Measurements from ENCODE around the gene FAM221B.

FAM221B gene

DNA sequence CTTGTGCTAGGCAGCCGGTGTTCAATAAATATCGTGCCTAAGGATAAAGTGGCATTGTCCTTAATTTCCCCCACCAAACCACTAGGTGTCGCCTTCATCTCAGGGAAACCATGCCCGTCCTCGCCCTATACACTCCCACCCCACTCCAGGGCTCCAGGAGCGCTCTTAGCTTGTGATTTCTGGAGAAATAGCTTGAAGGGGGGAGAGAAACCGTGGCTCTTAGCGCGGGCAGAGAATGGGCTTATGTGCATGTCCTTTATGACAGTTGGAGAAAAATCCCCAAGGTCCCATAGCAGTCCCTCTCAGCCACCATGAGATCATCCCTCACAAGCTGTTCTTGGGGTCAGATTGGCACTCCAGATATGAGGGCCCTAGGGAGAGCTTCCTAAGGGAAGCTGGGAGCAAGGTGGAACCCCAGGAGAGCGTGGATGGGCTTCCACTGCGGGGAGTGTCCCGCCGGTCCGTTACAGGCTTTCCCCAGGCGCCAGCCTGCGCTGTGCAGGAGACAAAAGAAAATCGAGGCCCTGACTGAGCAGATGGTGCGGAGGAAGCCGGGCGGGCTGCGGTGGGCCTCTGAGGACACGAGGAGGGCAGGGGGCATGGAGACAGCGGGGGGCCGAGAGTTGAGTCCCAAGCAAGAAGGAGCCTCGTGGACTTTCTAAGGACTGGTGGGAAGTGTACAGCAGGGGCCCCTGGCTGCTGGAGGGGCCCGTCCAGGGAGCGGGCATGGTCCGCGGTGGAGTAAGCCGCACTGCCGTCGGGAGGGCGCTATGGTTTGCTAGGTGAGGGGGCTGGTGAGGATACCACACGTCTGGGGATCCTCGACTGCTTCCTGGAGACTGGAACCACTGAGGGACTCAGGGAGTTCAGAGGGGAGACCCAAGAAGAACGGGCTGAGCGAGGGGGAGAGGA lies 37.9 kb downstream of the FAM221B start:
- no peak for TF ChIP-seq OSR1 (CRISPR knock-in tag; IDR thresholded peaks at IDR 0.05)
- no peak for TF ChIP-seq ARNTL (CRISPR knock-in tag; IDR thresholded peaks at IDR 0.05; ENCODE audit: borderline replicate concordance, low read depth)
- TF ChIP-seq SNAI2 (CRISPR knock-in tag; IDR thresholded peaks at IDR 0.05): no peak
- TF ChIP-seq CSDC2 (CRISPR knock-in tag; IDR thresholded peaks at IDR 0.05): no peak
- no peak for TF ChIP-seq GLIS3 (CRISPR knock-in tag; IDR thresholded peaks at IDR 0.05)
- TF ChIP-seq TOX (CRISPR knock-in tag; IDR thresholded peaks at IDR 0.05; ENCODE audit: borderline replicate concordance): no peak
- TF ChIP-seq ZNF70 (CRISPR knock-in tag; IDR thresholded peaks at IDR 0.05): no peak
- TF ChIP-seq RARB (CRISPR knock-in tag; IDR thresholded peaks at IDR 0.05): no peak
- TF ChIP-seq, protein P1, sequence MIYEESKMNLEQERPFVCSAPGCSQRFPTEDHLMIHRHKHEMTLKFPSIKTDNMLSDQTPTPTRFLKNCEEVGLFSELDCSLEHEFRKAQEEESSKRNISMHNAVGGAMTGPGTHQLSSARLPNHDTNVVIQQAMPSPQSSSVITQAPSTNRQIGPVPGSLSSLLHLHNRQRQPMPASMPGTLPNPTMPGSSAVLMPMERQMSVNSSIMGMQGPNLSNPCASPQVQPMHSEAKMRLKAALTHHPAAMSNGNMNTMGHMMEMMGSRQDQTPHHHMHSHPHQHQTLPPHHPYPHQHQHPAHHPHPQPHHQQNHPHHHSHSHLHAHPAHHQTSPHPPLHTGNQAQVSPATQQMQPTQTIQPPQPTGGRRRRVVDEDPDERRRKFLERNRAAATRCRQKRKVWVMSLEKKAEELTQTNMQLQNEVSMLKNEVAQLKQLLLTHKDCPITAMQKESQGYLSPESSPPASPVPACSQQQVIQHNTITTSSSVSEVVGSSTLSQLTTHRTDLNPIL (CRISPR knock-in tag; IDR thresholded peaks at IDR 0.05; ENCODE audit: low read depth): no peak
- TF ChIP-seq ZFP30 (CRISPR knock-in tag; IDR thresholded peaks at IDR 0.05): no peak
- no peak for TF ChIP-seq TCF4 (CRISPR knock-in tag; IDR thresholded peaks at IDR 0.05; ENCODE audit: borderline replicate concordance)
- no peak for TF ChIP-seq ZNF565 (CRISPR knock-in tag; conservative IDR thresholded peaks at IDR 0.05; ENCODE audit: low read depth)
- TF ChIP-seq ZNF8 (CRISPR knock-in tag; IDR thresholded peaks at IDR 0.05): no peak
- peak; percentile 97 for ATAC-seq

DNA sequence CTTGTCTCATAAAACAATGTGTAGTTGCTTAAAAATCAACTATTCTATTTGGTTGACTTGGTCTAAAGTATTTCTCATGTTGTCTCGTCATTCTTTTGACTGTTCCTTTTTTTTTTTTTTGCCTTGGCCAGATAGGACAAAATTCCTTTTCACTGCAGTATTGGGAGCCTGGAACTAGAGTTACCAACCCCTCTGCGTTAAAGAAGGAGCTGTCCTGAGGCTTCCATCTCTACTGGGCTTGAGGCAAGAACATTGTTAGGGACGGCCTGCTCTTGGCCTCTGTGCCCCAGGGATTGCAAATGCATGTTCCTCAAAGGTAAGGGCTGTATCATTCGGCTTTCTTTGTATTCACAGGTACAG lies 38.5 kb downstream of the FAM221B start:
- ATAC-seq: peak; percentile 26; the same call in 2 of the 3 replicates
- no peak for TF ChIP-seq CSDC2 (CRISPR knock-in tag; IDR thresholded peaks at IDR 0.05)
- TF ChIP-seq, protein P2, sequence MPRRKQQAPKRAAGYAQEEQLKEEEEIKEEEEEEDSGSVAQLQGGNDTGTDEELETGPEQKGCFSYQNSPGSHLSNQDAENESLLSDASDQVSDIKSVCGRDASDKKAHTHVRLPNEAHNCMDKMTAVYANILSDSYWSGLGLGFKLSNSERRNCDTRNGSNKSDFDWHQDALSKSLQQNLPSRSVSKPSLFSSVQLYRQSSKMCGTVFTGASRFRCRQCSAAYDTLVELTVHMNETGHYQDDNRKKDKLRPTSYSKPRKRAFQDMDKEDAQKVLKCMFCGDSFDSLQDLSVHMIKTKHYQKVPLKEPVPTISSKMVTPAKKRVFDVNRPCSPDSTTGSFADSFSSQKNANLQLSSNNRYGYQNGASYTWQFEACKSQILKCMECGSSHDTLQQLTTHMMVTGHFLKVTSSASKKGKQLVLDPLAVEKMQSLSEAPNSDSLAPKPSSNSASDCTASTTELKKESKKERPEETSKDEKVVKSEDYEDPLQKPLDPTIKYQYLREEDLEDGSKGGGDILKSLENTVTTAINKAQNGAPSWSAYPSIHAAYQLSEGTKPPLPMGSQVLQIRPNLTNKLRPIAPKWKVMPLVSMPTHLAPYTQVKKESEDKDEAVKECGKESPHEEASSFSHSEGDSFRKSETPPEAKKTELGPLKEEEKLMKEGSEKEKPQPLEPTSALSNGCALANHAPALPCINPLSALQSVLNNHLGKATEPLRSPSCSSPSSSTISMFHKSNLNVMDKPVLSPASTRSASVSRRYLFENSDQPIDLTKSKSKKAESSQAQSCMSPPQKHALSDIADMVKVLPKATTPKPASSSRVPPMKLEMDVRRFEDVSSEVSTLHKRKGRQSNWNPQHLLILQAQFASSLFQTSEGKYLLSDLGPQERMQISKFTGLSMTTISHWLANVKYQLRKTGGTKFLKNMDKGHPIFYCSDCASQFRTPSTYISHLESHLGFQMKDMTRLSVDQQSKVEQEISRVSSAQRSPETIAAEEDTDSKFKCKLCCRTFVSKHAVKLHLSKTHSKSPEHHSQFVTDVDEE (CRISPR knock-in tag; IDR thresholded peaks at IDR 0.05): no peak
- TF ChIP-seq, protein P3, sequence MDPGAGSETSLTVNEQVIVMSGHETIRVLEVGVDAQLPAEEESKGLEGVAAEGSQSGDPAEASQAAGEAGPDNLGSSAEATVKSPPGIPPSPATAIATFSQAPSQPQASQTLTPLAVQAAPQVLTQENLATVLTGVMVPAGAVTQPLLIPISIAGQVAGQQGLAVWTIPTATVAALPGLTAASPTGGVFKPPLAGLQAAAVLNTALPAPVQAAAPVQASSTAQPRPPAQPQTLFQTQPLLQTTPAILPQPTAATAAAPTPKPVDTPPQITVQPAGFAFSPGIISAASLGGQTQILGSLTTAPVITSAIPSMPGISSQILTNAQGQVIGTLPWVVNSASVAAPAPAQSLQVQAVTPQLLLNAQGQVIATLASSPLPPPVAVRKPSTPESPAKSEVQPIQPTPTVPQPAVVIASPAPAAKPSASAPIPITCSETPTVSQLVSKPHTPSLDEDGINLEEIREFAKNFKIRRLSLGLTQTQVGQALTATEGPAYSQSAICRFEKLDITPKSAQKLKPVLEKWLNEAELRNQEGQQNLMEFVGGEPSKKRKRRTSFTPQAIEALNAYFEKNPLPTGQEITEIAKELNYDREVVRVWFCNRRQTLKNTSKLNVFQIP (CRISPR knock-in tag; IDR thresholded peaks at IDR 0.05; ENCODE audit: borderline replicate concordance, low read depth): no peak
- TF ChIP-seq OSR1 (CRISPR knock-in tag; IDR thresholded peaks at IDR 0.05): no peak
- TF ChIP-seq ZNF565 (CRISPR knock-in tag; conservative IDR thresholded peaks at IDR 0.05; ENCODE audit: low read depth): no peak
- TF ChIP-seq, protein P1 (CRISPR knock-in tag; IDR thresholded peaks at IDR 0.05; ENCODE audit: low read depth): no peak
- TF ChIP-seq TOX (CRISPR knock-in tag; IDR thresholded peaks at IDR 0.05; ENCODE audit: borderline replicate concordance): no peak
- TF ChIP-seq PPARA (CRISPR knock-in tag; IDR thresholded peaks at IDR 0.05; ENCODE audit: borderline replicate concordance): no peak
- TF ChIP-seq, protein P4, sequence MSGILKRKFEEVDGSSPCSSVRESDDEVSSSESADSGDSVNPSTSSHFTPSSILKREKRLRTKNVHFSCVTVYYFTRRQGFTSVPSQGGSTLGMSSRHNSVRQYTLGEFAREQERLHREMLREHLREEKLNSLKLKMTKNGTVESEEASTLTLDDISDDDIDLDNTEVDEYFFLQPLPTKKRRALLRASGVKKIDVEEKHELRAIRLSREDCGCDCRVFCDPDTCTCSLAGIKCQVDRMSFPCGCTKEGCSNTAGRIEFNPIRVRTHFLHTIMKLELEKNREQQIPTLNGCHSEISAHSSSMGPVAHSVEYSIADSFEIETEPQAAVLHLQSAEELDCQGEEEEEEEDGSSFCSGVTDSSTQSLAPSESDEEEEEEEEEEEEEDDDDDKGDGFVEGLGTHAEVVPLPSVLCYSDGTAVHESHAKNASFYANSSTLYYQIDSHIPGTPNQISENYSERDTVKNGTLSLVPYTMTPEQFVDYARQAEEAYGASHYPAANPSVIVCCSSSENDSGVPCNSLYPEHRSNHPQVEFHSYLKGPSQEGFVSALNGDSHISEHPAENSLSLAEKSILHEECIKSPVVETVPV (CRISPR knock-in tag; IDR thresholded peaks at IDR 0.05): no peak
- no peak for TF ChIP-seq GLIS3 (CRISPR knock-in tag; IDR thresholded peaks at IDR 0.05)
- TF ChIP-seq ARNTL (CRISPR knock-in tag; IDR thresholded peaks at IDR 0.05; ENCODE audit: borderline replicate concordance, low read depth): no peak
- no peak for TF ChIP-seq ZC3H10 (CRISPR knock-in tag; IDR thresholded peaks at IDR 0.05)

DNA sequence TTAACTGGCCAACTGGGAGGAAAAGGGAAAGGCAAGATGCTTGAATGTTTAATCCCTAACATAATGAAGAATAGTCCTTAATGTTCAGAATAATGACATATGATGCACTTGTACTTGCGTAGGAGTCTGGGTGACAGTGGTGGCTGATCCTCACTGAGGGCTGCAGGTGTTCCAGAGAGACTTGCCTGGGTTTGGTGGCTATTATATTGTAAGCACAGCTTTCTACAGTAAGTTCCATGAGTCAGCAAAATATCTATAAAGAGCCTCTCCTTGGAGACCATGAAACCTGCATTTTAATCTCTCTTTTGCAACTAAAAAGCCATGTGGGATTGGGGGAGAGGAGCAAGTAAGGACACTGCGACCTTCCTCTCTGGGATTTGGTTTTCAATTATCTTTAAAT lies 39.0 kb downstream of the FAM221B start:
- ATAC-seq: no peak
- TF ChIP-seq ZC3H10 (CRISPR knock-in tag; IDR thresholded peaks at IDR 0.05) (no peak), ZNF8 (CRISPR knock-in tag; IDR thresholded peaks at IDR 0.05) (no peak), ZNF565 (CRISPR knock-in tag; conservative IDR thresholded peaks at IDR 0.05; ENCODE audit: low read depth) (no peak), SNAI2 (CRISPR knock-in tag; IDR thresholded peaks at IDR 0.05) (no peak), PPARA (CRISPR knock-in tag; IDR thresholded peaks at IDR 0.05; ENCODE audit: borderline replicate concordance) (no peak), ESRRG (CRISPR knock-in tag; IDR thresholded peaks at IDR 0.05) (no peak), ARNTL (CRISPR knock-in tag; IDR thresholded peaks at IDR 0.05; ENCODE audit: borderline replicate concordance, low read depth) (no peak), BACH2 (CRISPR knock-in tag; IDR thresholded peaks at IDR 0.05; ENCODE audit: borderline replicate concordance) (no peak), ZNF70 (CRISPR knock-in tag; IDR thresholded peaks at IDR 0.05) (no peak), ISL1 (CRISPR knock-in tag; IDR thresholded peaks at IDR 0.05) (no peak), RARB (CRISPR knock-in tag; IDR thresholded peaks at IDR 0.05) (no peak), ZFP3 (CRISPR knock-in tag; IDR thresholded peaks at IDR 0.05) (no peak)
- TF ChIP-seq, protein P1 (CRISPR knock-in tag; IDR thresholded peaks at IDR 0.05; ENCODE audit: low read depth): no peak
- TF ChIP-seq, protein P2 (CRISPR knock-in tag; IDR thresholded peaks at IDR 0.05): no peak

Measured in SK-N-SH treated with all-trans-retinoic acid at 6 μM for 48 hours (cell line).